Endothelial cell of umbilical vein (primary cell): ENCODE measurements around the gene SRSF1.

Experiments
- EZH2 ChIP-seq: IDR thresholded peaks from 2 replicates; pipeline ENCODE4 v1.6.1; 2012; ENCODE audit warnings: borderline replicate concordance, low read depth, mild to moderate bottlenecking, moderate library complexity, low read length, inconsistent platforms; ENCODE audit not compliant: severe bottlenecking
- FOS ChIP-seq: IDR thresholded peaks from 2 replicates; pipeline ENCODE4 v1.6.1; 2011; ENCODE audit warnings: mild to moderate bottlenecking, low read length, moderate library complexity, borderline replicate concordance; ENCODE audit not compliant: insufficient read depth
- MAX ChIP-seq: IDR thresholded peaks from 2 replicates; pipeline ENCODE4 v1.6.1; 2011; ENCODE audit not compliant: insufficient read depth, insufficient read length
- POLR2A ChIP-seq: IDR thresholded peaks from 2 replicates; pipeline ENCODE4 v1.6.1; 2012; ENCODE audit warnings: low read depth, mild to moderate bottlenecking, control low read depth, low read length
- POLR2AphosphoS5 ChIP-seq: IDR thresholded peaks from 2 replicates; pipeline ENCODE4 v1.6.1; 2012; ENCODE audit warnings: low read depth, mild to moderate bottlenecking, control low read depth, low read length, moderate library complexity; ENCODE audit not compliant: insufficient read depth
- TF ChIP-seq, protein P1 (sequence below), 2 donors: IDR thresholded peaks; 1 replicate in 1 of 2; 2 replicates in 1 of 2; pipeline ENCODE4 v1.5.1; 2011; ENCODE audit warnings: low read length in 2 of 2, mild to moderate bottlenecking in 2 of 2, moderate library complexity in 2 of 2, control low read depth in 1 of 2, inconsistent platforms in 1 of 2, low read depth in 1 of 2; ENCODE audit not compliant: insufficient read depth in 1 of 2; ENCODE audit errors: extremely low read depth in 1 of 2

GRCh38 chr17:58052945-58053715 is 46.1 kb upstream of the SRSF1 start:
- TF ChIP-seq POLR2A (no peak), MAX (no peak), EZH2 (no peak), POLR2AphosphoS5 (no peak), FOS (no peak)
- TF ChIP-seq, protein P1, sequence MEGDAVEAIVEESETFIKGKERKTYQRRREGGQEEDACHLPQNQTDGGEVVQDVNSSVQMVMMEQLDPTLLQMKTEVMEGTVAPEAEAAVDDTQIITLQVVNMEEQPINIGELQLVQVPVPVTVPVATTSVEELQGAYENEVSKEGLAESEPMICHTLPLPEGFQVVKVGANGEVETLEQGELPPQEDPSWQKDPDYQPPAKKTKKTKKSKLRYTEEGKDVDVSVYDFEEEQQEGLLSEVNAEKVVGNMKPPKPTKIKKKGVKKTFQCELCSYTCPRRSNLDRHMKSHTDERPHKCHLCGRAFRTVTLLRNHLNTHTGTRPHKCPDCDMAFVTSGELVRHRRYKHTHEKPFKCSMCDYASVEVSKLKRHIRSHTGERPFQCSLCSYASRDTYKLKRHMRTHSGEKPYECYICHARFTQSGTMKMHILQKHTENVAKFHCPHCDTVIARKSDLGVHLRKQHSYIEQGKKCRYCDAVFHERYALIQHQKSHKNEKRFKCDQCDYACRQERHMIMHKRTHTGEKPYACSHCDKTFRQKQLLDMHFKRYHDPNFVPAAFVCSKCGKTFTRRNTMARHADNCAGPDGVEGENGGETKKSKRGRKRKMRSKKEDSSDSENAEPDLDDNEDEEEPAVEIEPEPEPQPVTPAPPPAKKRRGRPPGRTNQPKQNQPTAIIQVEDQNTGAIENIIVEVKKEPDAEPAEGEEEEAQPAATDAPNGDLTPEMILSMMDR (IDR thresholded peaks at IDR 0.05; ENCODE audit: extremely low read depth in 1 of 2, insufficient read depth in 1 of 2, low read depth in 1 of 2, low read length in 2 of 2) = no peak
